Measurements from ENCODE around the gene PPIL4.

- TF ChIP-seq CTCF (IDR thresholded peaks at IDR 0.05; ENCODE audit: low read depth, low read length, poor library complexity, severe bottlenecking) (no peak), EZH2phosphoT487 (IDR thresholded peaks at IDR 0.05; ENCODE audit: borderline replicate concordance, low read length) (no peak)
Measured at GRCh38 chr6:149551920-149552319, 6.1 kb upstream of the PPIL4 start.
